GM12873 (cell line): ENCODE measurements around the gene TFAP2E.

Experiments
- CTCF ChIP-seq: IDR thresholded peaks from 2 replicates; pipeline ENCODE4 v1.5.1; 2012; ENCODE audit warnings: low read depth, mild to moderate bottlenecking, moderate library complexity, low read length, control low read depth; ENCODE audit not compliant: insufficient read depth; ENCODE audit errors: missing control alignments

TFAP2E gene

GRCh38 chr1:35563166-35563565, 9.9 kb upstream of the TFAP2E start:
- no peak for TF ChIP-seq CTCF

- peak; percentile 95 for TF ChIP-seq CTCF
Measured at GRCh38 chr1:35564037-35564883, 8.9 kb upstream of the TFAP2E start.

GRCh38 chr1:35564884-35565741, 8.0 kb upstream of the TFAP2E start:
- TF ChIP-seq CTCF, result no peak

- TF ChIP-seq CTCF, result no peak
Measured at GRCh38 chr1:35565742-35566133, 7.4 kb upstream of the TFAP2E start.

- no peak for TF ChIP-seq CTCF
Measured at GRCh38 chr1:35567947-35568558, 5.1 kb upstream of the TFAP2E start.

GRCh38 chr1:35568975-35569395, 4.1 kb upstream of the TFAP2E start:
- TF ChIP-seq CTCF, result peak; percentile 95

GRCh38 chr1:35569936-35570335, 3.2 kb upstream of the TFAP2E start:
- TF ChIP-seq CTCF, result no peak
